HepG2 (cell line): ENCODE data around the gene MYLK3. TPM values are rescaled to one million over a fixed set of nuclear protein-coding genes. Genes with fewer than 3 reads are reported as not detected.

Experiments
- ATAC-seq: fragments of 200-7000 bp; cut with Tn5 transposase; 3 replicates; pipeline ENCODE4 v1.9.1; 2020; ENCODE audit warnings: mild to moderate bottlenecking, moderate library complexity
- BruUV-seq: library from RNA; stranded (reverse); fragments of 400-500 nt; replicated peaks from 2 replicates; lab custom pipeline; 2021; lab: Mats Ljungman, UMichigan
- CTCF ChIA-PET: fragments of 300-600 bp; formaldehyde crosslinking; extraction: SDS; loops from one replicate; lab custom pipeline; 2021; ENCODE audit warnings: low total read pairs, inconsistent platforms, low intra/inter-chr PET ratio; lab: Yijun Ruan, JAX
- POLR2A ChIA-PET: fragments of 350-600 bp; sonication (Branson Sonifier 250); formaldehyde crosslinking; loops from one replicate; lab custom pipeline; 2020; ENCODE audit warnings: antibody characterized with exemption, inconsistent platforms; lab: Yijun Ruan, JAX
- DNase-seq: peaks from one replicate; pipeline ENCODE4 v3.0.0-alpha.2; 2015; ENCODE audit warnings: low spot score
- FAIRE-seq: peaks from 3 replicates; lab custom pipeline; 2011; peaks lifted over from hg19 to GRCh38; lab: Jason Lieb, UNC
- H2AFZ ChIP-seq: one replicate; pipeline ENCODE4 v1.6.1; 2011; ENCODE audit warnings: low read length, inconsistent platforms
- H3K27ac ChIP-seq: fragments of 300-600 bp; 3 replicates; pipeline ENCODE4 v1.8.0; 2011; ENCODE audit warnings: mixed run types, mild to moderate bottlenecking, mixed read lengths, low read length, inconsistent platforms; ENCODE audit not compliant: insufficient read depth; ENCODE audit errors: extremely low read length
- H3K27me3 ChIP-seq, 2 experiments: fragments of 200-600 bp in 1 of 2; 2 replicates in 1 of 2; 3 replicates in 1 of 2; pipeline versions ENCODE4 v1.6.0 to v1.8.0; 2011; ENCODE audit warnings: low read length in 2 of 2, mild to moderate bottlenecking in 2 of 2, moderate library complexity in 2 of 2, inconsistent platforms in 1 of 2; ENCODE audit not compliant: insufficient read depth in 2 of 2, control insufficient read depth in 1 of 2
- H3K36me3 ChIP-seq, 2 experiments: fragments of 200-600 bp in 1 of 2; replicated peaks in 1 of 2; 2 replicates in 1 of 2; 3 replicates in 1 of 2; pipeline versions ENCODE4 v1.5.1 to v1.8.0; 2011; ENCODE audit warnings: low read length in 2 of 2, inconsistent platforms in 1 of 2; ENCODE audit not compliant: insufficient read depth in 2 of 2, control insufficient read depth in 1 of 2
- H3K4me1 ChIP-seq: 2 replicates; pipeline ENCODE4 v1.5.1; 2012; ENCODE audit warnings: low read length, inconsistent platforms; ENCODE audit not compliant: insufficient read depth
- H3K4me2 ChIP-seq: 2 replicates; pipeline ENCODE4 v1.6.0; 2011; ENCODE audit warnings: low read depth, low read length, inconsistent platforms
- H3K4me3 ChIP-seq, 3 experiments: fragments of 200-600 bp in 1 of 3; sonication (generic), shearing (Covaris generic) in 1 of 3; replicated peaks in 1 of 3; 2 replicates each; pipeline ENCODE4 v1.5.1; 2011 to 2016; ENCODE audit warnings: low read length in 3 of 3, inconsistent platforms in 2 of 3, low read depth in 2 of 3, mild to moderate bottlenecking in 2 of 3, control low read depth in 1 of 3, mixed read lengths in 1 of 3; ENCODE audit not compliant: insufficient read depth in 1 of 3
- H3K79me2 ChIP-seq: one replicate; pipeline ENCODE4 v1.6.1; 2011; ENCODE audit warnings: low read length, inconsistent platforms; ENCODE audit not compliant: insufficient read depth
- H3K9ac ChIP-seq: 2 replicates; pipeline ENCODE4 v1.6.0; 2011; ENCODE audit warnings: mild to moderate bottlenecking, low read depth, low read length, inconsistent platforms; ENCODE audit not compliant: insufficient read depth
- H3K9me3 ChIP-seq: 2 replicates; pipeline ENCODE4 v1.5.1; 2012; ENCODE audit warnings: mild to moderate bottlenecking, low read length
- H4K20me1 ChIP-seq: 2 replicates; pipeline ENCODE4 v1.6.0; 2011; ENCODE audit warnings: inconsistent platforms, mild to moderate bottlenecking, low read length, moderate library complexity; ENCODE audit not compliant: insufficient read depth
- GTF2F1 ChIP-seq: fragments of 150-350 bp; IDR thresholded peaks from 2 replicates; pipeline ENCODE4 v1.6.1; 2014; ENCODE audit warnings: low read length
- HES4 ChIP-seq: sonication (generic); formaldehyde crosslinking; IDR thresholded peaks from 2 replicates; pipeline ENCODE4 v1.9.0; 2021; ENCODE audit warnings: mild to moderate bottlenecking, missing genetic modification reagents, borderline replicate concordance
- IRX3 ChIP-seq: sonication (generic); formaldehyde crosslinking; IDR thresholded peaks from 2 replicates; pipeline ENCODE4 v1.8.1; 2023; ENCODE audit warnings: mild to moderate bottlenecking, low read depth, missing genetic modification reagents, borderline replicate concordance
- MAFK ChIP-seq, 2 experiments: IDR thresholded peaks in 1 of 2; conservative IDR thresholded peaks in 1 of 2; 2 replicates each; pipeline ENCODE4 v1.6.1; 2011; ENCODE audit warnings: improper control_type of control experiment in 2 of 2, low read length in 2 of 2
- POLR2AphosphoS2 ChIP-seq: IDR thresholded peaks from 2 replicates; pipeline ENCODE4 v1.6.1; 2011; ENCODE audit warnings: low read depth, low read length, improper control_type of control experiment
- RFX3 ChIP-seq: IDR thresholded peaks from 2 replicates; pipeline ENCODE4 v1.6.1; 2016; ENCODE audit warnings: missing biosample characterization, missing genetic modification reagents
- SATB2 ChIP-seq: sonication (generic); formaldehyde crosslinking; IDR thresholded peaks from 2 replicates; pipeline ENCODE4 v1.5.0; 2020; ENCODE audit warnings: missing genetic modification reagents
- THYN1 ChIP-seq: sonication (generic); formaldehyde crosslinking; IDR thresholded peaks from 2 replicates; pipeline ENCODE4 v1.8.1; 2023; ENCODE audit warnings: low read depth, mild to moderate bottlenecking, moderate library complexity, missing genetic modification reagents, borderline replicate concordance
- YY1 ChIP-seq: IDR thresholded peaks from 2 replicates; pipeline ENCODE4 v1.6.1; 2011; ENCODE audit warnings: low read length, low read depth, moderate library complexity, mild to moderate bottlenecking; ENCODE audit not compliant: insufficient read depth, insufficient replicate concordance
- WGBS: methylation state at CpG from one replicate; pipeline ENCODE4 v1.1.6; 2017; ENCODE audit warnings: low lambda C conversion rate; 5-methylcytosine and 5-hydroxymethylcytosine counted together
- in situ Hi-C: cut with HindIII; loops from 2 replicates; pipeline ENCODE4 v1.10.0; 2017; ENCODE audit warnings: low pct_unique_long_range_greater_than_20kb; ENCODE audit not compliant: extremely low pct_ligation_motif_present
- intact Hi-C: fragments of 100-400 bp; cut with micrococcal nuclease; formaldehyde crosslinking; loops from one replicate; pipeline ENCODE4 v1.10.0; 2022; ENCODE audit not compliant: unreplicated experiment
- polyA plus RNA-seq, 8 experiments: library from polyadenylated mRNA; depleted of rRNA in 3 of 8; stranded (reverse) in 7 of 8; unstranded in 1 of 8; fragments of >200 nt; fragmentation: Illumina TruSeq in 4 of 8; extraction: Trizol in 4 of 8; gene quantifications; 2 replicates each; pipeline versions ENCODE4 v1.2.1 to v1.2.3, GENCODE V29; 2011 to 2016; ENCODE audit warnings: low read depth in 4 of 8, missing spikeins in 1 of 8, mixed read lengths in 1 of 8; ENCODE audit not compliant: insufficient read depth in 1 of 8
- total RNA-seq, 5 experiments: library from RNA; depleted of rRNA; stranded (reverse); fragments of >200 nt; fragmentation: Illumina TruSeq; extraction: Trizol; gene quantifications; 2 replicates each; pipeline ENCODE4 v1.2.3, GENCODE V29; 2016; ENCODE audit warnings: low read depth in 1 of 5

MYLK3 gene
- total and polyA plus RNA-seq, 2 of the 13 experiments (the other 11 are each of a cell fraction or from before 2014, with no cell fraction given) = 0.04 to 0.18 TPM

DNA sequence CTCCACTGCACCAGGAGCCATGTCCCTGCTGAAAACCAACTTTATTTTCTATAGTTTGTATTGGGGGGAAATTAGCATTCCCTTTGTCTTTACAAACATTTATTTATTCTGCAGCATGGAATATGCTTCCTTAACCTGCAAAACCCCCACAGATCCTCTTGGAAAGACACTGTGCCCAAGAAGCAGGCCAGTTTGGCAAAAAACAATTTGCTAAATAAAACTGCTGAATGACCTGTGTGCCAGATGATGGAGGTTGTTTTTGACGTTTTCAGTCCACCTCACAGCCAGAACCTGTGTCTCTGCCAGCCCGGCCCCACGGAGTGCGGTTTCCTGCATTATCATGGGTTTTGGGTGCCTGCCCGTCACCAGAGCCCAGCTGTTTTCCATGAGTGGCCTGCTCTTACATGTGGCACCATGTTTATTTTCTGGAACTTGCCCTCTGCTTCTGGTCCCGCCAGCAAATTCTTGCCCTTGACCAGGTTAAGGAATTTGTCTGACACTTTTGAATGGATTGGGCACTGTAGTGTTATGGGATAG is 32.3 kb downstream of the MYLK3 start:
- Histone ChIP-seq H4K20me1 (no peaks in the 10 kb centered on the region), H3K27me3 (peaks cover 0 to 4% of the 10 kb centered on the region in 2 experiments; a peak in 1 of 5 replicates), H3K27ac (no peak overlapping the region), H3K9ac (no peak overlapping the region), H2AFZ (no peak overlapping the region), H3K4me2 (no peak overlapping the region), H3K4me1 (peaks cover 8% of the 10 kb centered on the region; the same call in 1 of the 2 replicates), H3K4me3 (no peak overlapping the region), H3K36me3 (no peaks in the 10 kb centered on the region), H3K9me3 (no peaks in the 10 kb centered on the region), H3K79me2 (no peaks in the 10 kb centered on the region)
- no TSS peak for BruUV-seq
- POLR2A ChIA-PET = no interaction called here
- DNase-seq = no peak
- FAIRE-seq = no peak
- ATAC-seq = no peak
- CTCF ChIA-PET = no interaction called here
- in situ Hi-C loops (no loop called here), intact Hi-C loops (no loop called here)
- 62% methylated on average over 5 of the region's 6 CpGs for WGBS
- no peak for TF ChIP-seq THYN1 (CRISPR knock-in tag)
- no peak for TF ChIP-seq RFX3 (CRISPR knock-in tag)
- TF ChIP-seq GTF2F1 = no peak
- no peak for TF ChIP-seq POLR2AphosphoS2
- no peak for TF ChIP-seq HES4
- no peak for TF ChIP-seq SATB2
- no peak for TF ChIP-seq YY1
- no peak for TF ChIP-seq MAFK (conservative IDR thresholded peaks at IDR 0.05 in 1 of 2, IDR thresholded peaks at IDR 0.05 in 1 of 2; ENCODE audit: low read length in 2 of 2)
- no peak for TF ChIP-seq IRX3
